NCI-H128 (cell line): ENCODE measurements around the gene KDM6B.
"Not testable (repeated sequence)": the region's sequence is repeated elsewhere in the genome, so short reads cannot be mapped to it uniquely, and the experiment has no call there.

Experiments
- DNase-seq: peaks from one replicate; lab custom pipeline; 2025; ENCODE audit not compliant: unreplicated experiment; lab: John Stamatoyannopoulos, UW

KDM6B gene

GRCh38 chr17:7833795-7834541, at the start of gene KDM6B:
TSS of gene KDM6B (plus strand) at chr17:7834217. CDS start at chr17:7845555, 11,338 bp downstream.
- DNase-seq: peak; percentile 70

- no peak for DNase-seq
Observed at GRCh38 chr17:7786866-7787265, 47.2 kb upstream of the KDM6B start.

GRCh38 chr17:7789131-7789530, 44.9 kb upstream of the KDM6B start:
- no peak for DNase-seq

GRCh38 chr17:7790150-7790549, 43.9 kb upstream of the KDM6B start:
- no peak for DNase-seq

- no peak for DNase-seq
Observed at GRCh38 chr17:7792611-7793010, 41.4 kb upstream of the KDM6B start.

- no peak for DNase-seq
Observed at GRCh38 chr17:7794075-7794663, 39.8 kb upstream of the KDM6B start.

- DNase-seq: no peak
Observed at GRCh38 chr17:7797976-7798375, 36.0 kb upstream of the KDM6B start.

- no peak for DNase-seq
Observed at GRCh38 chr17:7798839-7799238, 35.2 kb upstream of the KDM6B start.

GRCh38 chr17:7803981-7804380, 30.0 kb upstream of the KDM6B start:
- no peak for DNase-seq

GRCh38 chr17:7806587-7806986, 27.4 kb upstream of the KDM6B start:
- no peak for DNase-seq

GRCh38 chr17:7807206-7807605, 26.8 kb upstream of the KDM6B start:
- DNase-seq: no peak

GRCh38 chr17:7809086-7809790, 24.8 kb upstream of the KDM6B start:
- no peak for DNase-seq

GRCh38 chr17:7809791-7810343, 24.1 kb upstream of the KDM6B start:
- not testable (repeated sequence) for DNase-seq

GRCh38 chr17:7811251-7811650, 22.8 kb upstream of the KDM6B start:
- DNase-seq: no peak

- no peak for DNase-seq
Observed at GRCh38 chr17:7814969-7815368, 19.0 kb upstream of the KDM6B start.

- no peak for DNase-seq
Observed at GRCh38 chr17:7816926-7817642, 16.9 kb upstream of the KDM6B start.

- no peak for DNase-seq
Observed at GRCh38 chr17:7817643-7817964, 16.4 kb upstream of the KDM6B start.

GRCh38 chr17:7818026-7818425, 16.0 kb upstream of the KDM6B start:
- DNase-seq: no peak

GRCh38 chr17:7818746-7819645, 15.0 kb upstream of the KDM6B start:
- DNase-seq: no peak

GRCh38 chr17:7820231-7820630, 13.8 kb upstream of the KDM6B start:
- DNase-seq: no peak
